HG02623 (cell line): Measurements from ENCODE around the gene NMRK2.
"Not testable (repeated sequence)": the region's sequence is repeated elsewhere in the genome, so short reads cannot be mapped to it uniquely, and the experiment has no call there.

ENCODE experiments used
- ATAC-seq: cut with Tn5 transposase; IDR thresholded peaks from one replicate; pipeline ENCODE4 v1.9.1; 2021; ENCODE audit warnings: moderate library complexity; ENCODE audit not compliant: unreplicated experiment

The NMRK2 gene

DNA sequence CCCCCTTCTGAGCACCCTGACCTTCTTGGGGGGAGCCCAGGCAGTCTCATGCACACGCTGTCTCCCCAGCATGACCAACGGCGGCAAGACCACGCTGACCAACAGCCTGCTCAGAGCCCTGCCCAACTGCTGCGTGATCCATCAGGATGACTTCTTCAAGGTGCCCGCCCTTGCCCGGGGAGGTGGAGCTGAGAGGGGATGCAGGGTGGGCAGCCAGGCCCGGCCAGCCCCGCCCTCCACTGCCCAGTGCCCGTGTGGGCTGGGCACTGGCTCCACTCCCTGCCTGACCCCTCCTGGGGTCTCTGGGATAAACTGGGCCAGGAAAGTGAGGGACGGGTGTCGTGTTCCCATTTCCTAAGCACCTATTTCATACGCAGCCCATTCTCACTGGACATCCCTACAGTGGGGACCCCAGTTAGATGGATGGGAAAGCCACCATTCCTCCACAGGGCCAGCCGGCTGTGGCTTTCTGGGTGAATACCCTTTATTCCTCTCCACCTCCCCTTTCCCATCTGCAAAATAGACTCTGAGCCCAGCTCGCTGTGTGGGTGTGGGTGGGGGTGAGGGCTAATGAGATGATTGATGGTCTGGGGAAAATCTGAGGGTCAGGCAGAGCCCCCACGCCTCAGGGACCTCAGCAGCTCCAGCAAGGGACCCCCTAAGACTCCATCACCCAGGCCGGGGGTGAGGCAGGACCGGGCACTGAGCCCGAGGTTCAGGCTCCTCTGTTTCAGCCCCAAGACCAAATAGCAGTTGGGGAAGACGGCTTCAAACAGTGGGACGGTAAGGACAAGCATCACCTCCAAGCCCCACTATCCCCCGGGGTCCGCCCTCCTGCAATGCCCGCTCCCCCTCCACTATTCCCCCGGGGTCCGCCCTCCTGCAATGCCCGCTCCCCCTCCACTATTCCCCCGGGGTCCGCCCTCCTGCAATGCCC lies 3.9 kb downstream of the NMRK2 start:
- no peak for ATAC-seq

DNA sequence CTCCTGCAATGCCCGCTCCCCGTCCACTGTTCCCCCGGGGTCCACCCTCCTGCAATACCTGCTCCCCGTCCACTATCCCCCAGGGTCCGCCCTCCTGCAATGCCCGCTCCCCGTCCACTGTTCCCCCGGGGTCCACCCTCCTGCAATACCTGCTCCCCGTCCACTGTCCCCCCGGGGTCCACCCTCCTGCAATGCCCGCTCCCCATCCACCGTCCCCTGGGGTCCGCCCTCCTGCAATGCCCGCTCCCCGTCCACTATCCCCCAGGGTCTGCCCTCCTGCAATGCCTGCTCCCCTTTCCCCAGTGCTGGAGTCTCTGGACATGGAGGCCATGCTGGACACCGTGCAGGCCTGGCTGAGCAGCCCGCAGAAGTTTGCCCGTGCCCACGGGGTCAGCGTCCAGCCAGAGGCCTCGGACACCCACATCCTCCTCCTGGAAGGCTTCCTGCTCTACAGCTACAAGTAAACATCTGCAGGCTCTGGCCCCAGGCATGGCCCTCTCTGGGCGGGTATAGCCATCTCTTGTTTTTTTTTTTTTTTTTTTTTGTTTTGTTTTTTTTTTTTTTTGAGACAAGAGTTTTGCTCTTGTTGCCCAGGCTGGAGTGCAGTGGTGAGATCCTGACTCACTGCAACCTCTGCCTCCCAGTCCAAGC lies 5.6 kb downstream of the NMRK2 start:
- ATAC-seq: not testable (repeated sequence)

- ATAC-seq: no peak
Measured at GRCh38 chr19:3942790-3943409, 10.0 kb downstream of the NMRK2 start.

DNA sequence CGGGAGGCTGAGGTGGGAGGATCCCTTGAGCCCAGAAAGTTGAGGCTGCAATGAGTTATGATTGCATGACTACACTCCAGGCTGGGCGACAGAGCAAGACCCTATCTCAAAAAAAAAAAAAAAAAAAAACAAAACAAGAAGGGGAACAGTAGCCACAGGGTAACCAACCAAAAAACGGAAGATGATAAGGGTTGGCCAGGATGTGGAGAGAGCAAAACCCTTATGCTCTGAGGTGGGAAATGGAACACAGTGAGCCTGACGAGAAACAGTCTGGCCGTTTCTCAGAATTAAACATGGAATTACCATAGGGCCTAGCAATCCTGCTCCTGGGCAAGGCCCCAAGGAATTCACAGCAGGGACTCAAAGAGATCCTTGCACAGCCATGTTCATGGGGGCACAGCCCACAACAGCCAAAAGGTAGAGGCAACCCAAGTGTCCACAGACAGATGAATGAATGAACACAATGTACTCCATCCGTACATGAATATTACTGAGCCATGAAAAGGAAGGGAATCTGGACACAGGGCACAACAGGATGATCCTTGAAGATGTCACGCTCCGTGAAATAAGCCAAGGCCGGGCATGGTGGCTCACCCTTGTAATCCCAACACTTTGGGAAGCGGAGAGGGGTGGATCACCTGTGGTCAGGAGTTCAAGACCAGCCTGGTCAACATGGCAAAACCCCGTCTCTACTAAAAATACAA lies 11.3 kb downstream of the NMRK2 start:
- ATAC-seq: no peak

GRCh38 chr19:3945838-3946237 lies 13.0 kb downstream of the NMRK2 start:
- no peak for ATAC-seq

DNA sequence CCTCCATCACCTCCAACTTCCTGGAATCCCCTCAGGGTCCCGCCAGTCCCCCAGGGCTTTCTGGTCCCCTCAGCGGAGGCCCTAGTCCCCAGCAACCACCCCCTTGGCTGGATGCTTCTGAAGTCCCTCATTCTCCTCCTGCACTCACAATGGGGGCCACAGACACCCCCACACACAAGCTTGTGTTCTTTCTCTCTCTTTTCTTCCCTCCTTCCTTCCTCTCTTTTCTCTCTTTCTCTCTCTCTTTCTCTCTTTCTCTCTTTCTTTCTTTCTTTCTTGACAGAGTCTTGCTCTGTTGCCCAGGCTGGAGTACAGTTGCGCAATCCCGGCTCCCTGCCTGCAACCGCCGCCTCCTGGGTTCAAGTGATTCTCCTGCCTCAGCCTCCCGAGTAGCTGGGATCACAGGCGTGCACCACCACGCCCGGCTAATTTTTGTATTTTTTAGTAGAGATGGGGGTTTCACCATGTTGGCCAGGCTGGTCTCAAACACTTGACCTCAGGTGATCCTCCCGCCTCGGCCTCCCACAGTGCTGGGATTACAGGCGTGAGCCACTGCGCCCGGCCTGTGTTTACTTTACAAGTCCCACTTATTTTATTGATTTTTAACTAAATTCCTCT lies 14.6 kb downstream of the NMRK2 start:
- ATAC-seq: not testable (repeated sequence)

GRCh38 chr19:3949294-3949693 lies 16.4 kb downstream of the NMRK2 start:
- no peak for ATAC-seq

DNA sequence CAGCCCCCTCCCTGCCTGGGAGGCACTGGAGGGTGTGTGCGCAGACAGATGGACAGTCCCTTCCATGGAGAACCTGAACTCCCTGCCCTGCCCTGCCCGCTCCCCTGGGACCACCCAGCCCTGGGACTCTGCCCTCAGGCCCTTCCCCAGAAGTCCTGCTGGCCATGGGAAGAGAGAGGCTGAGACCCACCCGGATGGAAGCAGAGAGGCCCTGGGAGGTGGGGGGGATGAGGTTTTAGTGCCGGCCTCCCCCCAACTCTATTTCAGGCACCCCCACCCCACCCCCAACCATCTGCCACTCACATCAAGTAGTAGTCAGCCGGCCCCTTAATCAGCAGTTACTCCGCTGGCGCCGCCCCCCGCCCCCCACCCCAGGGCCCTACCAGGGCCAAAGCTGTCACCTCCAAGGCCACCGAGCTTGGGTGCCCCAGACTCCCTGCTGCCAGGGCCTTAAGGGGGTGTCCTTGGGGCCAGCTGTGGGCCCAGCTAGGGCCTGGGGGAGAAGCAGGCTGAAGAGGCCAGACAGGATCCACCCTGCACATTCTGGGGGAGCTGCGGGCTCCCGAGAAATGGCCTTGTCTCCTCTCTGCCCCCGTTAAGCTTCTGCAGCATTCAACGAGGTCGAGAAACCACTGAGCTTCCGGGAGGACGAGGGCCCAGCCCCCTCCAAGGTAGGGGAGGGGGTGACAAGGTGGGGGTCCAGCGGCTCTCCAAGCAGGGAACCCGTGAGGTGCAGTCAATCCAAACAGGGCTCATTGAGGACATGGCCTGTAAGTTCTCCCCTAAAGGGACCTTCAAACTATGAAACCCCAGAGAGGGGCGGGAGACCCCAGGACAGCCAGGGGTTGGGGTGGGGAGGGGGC lies 17.4 kb downstream of the NMRK2 start:
- ATAC-seq: no peak

GRCh38 chr19:3950871-3951861 lies 18.3 kb downstream of the NMRK2 start:
- ATAC-seq: no peak

DNA sequence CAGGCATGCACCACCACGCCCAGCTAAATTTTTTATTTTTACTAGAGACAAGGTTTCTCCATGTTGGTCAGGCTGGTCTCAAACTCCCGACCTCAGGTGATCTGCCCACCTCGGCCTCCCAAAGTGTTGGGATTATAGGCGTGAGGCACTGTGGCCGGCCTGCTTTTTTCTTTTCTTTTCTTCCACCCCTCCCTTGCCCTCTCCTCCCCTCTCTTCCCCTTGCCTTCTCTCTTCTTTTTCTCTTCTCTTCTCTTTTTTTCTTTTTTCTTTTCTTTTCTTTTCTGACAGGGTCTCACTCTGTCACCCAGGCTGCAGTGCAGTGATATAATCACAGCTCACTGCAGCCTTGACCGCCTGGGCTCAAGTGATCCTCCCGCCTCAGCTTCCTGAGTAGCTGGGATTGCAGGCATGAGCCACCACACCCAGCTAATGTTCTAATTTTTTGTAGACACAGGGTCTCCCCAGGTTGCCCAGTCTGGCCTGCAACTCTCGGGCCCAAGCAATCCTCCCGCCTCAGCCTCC lies 19.9 kb downstream of the NMRK2 start:
- not testable (repeated sequence) for ATAC-seq

DNA sequence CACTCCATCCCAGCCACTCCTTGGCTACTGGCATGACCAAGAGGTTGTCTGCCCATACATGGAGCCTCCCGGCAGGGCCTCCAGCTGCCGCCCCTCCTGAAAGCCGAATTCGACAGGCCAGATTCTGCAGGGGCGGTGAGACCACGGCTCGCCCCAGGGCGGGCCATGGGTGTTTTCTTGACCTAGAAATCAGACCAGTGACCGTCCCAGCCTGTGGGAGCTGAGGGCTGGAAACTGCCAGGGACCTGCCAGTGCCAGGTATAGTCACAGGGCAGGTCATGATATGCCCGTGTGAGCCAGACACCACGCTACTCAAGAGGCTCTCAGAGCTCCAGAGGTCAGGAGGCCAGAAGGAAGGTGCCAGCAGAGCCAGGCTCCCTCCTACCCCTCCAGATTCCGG lies 21.2 kb downstream of the NMRK2 start:
- ATAC-seq: no peak

DNA sequence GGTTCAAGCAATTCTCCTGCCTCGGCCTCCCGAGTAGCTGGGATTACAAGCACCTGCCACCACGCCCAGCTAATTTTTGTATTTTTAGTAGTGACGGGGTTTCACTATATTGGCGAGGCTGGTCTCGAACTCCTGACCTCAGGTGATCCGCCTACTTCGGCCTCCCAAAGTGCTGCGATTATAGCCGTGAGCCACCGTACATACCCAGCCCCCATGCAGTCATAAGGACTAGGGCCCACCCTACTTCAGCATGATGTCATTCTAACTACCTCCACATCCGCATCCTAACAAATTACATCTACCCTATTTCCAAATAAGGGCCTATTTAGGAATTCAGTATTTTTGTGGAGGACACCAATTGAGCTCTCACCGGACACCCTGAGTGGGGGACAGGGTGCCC lies 22.4 kb downstream of the NMRK2 start:
- not testable (repeated sequence) for ATAC-seq

GRCh38 chr19:3955688-3956087 lies 22.8 kb downstream of the NMRK2 start:
- no peak for ATAC-seq

- no peak for ATAC-seq
Measured at GRCh38 chr19:3958836-3959765, 26.2 kb downstream of the NMRK2 start.

GRCh38 chr19:3959766-3960131 lies 26.9 kb downstream of the NMRK2 start:
- no peak for ATAC-seq

DNA sequence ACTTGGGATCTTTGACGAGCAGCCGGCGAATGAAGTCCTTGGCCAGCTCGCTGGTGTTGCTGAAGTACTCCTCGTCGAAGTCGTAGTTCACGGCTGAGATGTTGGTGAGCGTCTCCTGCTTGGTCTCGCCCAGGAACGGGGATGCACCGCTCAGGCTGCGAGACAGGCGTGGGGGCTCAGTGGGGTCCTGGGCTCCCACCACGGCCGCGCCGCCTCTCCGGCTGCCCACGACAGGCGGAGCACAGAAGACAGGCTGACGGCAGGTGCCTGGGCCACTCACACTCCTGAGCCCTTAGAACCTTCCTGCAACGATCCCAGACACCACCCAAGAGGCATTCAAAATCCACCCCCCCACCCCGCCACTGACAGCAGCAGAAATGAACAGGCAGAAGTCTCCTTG lies 28.1 kb downstream of the NMRK2 start:
- no peak for ATAC-seq
